GM21723 (cell line): Measurements from ENCODE around the gene ACOX3.

Experiments
- ATAC-seq: cut with Tn5 transposase; IDR thresholded peaks from one replicate; pipeline ENCODE4 v1.9.1; 2021; ENCODE audit warnings: mild to moderate bottlenecking, moderate library complexity; ENCODE audit not compliant: unreplicated experiment

ACOX3 gene

DNA sequence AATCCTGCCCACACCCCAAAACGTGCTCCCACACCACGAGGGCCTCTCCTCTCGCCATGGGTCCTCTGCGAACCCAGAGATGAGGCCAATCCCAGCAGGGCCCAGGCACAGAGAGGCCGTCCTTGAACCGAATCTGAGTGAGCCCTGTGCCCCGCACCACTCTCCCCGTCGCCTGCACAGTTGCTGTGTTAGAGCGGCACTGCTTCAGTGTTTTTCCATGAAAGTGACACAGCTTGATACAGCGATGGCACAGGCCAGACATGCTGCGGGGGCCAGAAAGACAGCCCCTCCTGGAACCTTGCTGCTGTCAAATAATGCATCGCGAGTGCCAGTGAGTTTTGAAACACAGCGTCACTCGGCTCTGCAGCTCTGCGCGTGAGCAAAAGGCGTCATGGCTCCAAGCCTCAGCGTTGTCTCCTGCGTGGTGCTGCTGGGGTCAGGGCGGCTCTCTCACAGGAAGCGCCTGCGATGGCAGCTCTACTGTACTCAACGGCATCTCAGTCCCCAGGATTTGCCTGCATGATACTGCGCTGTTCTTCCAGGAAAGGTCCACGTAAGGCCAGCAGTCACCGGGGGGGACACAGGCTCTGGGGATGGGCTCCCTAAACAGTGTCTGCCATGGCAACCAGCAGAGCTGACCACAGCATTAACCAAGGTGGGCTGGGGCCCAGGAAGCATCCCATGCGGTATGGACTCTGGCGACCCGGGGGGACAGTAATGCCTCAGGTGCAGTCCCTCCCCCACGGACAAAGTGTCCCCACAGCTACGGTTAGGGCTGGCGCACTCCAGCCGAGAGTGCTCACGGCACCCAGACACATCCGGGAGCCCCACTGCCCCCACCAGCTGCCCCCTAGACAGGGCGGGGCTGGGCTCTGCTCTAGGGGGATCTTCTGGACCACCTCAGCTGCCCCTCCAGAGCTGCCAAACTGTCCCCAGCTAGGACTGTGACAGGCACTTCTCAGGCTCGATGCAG is 63.1 kb downstream of the ACOX3 start:
- no peak for ATAC-seq

GRCh38 chr4:8376361-8377102 is 64.0 kb downstream of the ACOX3 start:
- no peak for ATAC-seq

GRCh38 chr4:8374851-8375649 is 65.5 kb downstream of the ACOX3 start:
- no peak for ATAC-seq

GRCh38 chr4:8373973-8374545 is 66.5 kb downstream of the ACOX3 start:
- no peak for ATAC-seq

DNA sequence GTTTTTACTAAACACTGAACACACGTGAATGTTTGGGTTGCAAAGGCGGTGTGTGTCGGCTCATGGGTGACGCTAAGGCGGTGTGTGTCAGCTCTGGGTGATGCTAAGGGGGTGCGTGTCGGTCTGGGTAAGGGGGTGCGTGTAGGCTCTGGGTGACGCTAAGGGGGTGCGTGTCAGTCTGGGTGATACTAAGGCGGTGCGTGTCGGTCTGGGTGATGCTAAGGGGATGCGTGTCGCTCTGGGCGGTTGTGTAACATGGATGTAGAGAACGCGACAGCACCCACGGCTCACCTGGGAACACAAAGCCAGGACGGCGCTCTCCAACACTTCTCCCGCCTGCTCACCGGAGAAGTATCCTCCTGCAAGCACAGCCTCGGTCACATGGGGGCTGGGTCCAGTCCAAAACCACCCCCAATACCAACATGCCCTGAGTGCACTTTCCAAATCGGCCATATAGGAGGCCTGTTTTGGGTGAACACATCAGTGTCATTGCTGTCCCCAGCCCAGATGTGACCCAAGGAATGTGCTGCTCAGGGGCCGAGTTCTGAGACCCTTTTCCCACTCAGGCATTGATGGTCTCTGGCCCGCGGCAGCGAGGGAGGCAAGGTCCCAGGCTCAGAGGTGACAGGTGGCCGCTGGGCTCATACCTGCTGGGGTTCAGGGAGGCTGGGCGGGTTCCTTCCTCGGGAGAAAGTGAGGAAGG is 67.1 kb downstream of the ACOX3 start:
- ATAC-seq, result no peak

- no peak for ATAC-seq
Observed at GRCh38 chr4:8372506-8372905, 68.0 kb downstream of the ACOX3 start.

DNA sequence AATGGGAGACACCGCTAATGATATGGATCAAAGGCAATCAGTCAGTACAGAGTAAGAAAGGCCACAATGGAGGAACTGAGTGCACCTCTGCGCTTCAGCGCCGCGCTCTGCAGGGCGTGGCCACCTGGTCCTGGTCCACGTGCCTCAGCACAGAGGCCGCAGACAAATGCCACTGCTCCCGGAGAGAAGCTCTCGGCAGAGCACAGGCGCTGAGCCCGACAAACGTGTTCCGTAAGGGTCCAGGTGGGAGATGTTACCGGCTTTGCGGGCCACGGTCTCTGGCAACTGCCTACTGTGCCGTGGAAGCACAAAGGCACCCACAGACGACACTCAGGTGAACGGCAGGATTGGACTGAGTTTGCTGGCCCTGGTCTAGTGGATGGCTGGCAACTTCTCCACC is 68.9 kb downstream of the ACOX3 start:
- ATAC-seq, result no peak

DNA sequence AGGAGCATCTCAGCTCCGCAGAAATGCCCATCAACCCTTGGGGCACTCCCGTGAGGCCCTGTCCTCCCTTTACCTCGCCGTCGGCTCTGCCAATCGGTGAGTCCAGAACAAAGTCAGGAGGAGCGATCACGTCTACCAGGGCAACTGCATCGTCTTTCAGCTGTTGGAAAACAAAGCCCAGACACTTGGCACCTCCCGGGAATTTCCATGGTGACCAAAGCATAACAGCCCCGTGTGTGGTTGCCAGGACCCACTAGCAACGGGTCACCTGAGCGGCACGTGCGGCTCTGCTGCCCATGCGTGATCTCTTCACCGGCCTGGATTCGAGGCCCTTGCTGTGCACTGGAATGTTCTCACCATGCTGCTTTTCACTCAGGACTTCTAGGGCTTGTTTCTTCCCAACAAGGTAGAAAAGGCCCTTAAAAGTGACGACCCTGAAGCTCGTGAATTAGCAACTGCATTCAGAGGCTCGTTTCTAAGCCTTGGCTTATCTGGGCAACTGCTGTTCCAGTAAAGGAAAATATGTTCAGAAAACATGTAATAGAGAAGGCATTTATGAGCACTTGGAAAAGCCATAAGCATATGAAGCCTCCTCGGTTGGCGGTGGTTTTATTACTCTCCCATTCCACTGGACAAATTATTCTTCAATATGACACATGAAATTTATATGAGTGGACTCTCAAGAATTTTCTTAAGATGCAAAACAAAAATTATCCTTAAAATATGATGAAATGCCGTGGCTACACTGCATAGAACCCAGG is 69.5 kb downstream of the ACOX3 start:
- ATAC-seq, result no peak

- ATAC-seq, result no peak
Observed at GRCh38 chr4:8370106-8370787, 70.3 kb downstream of the ACOX3 start.

DNA sequence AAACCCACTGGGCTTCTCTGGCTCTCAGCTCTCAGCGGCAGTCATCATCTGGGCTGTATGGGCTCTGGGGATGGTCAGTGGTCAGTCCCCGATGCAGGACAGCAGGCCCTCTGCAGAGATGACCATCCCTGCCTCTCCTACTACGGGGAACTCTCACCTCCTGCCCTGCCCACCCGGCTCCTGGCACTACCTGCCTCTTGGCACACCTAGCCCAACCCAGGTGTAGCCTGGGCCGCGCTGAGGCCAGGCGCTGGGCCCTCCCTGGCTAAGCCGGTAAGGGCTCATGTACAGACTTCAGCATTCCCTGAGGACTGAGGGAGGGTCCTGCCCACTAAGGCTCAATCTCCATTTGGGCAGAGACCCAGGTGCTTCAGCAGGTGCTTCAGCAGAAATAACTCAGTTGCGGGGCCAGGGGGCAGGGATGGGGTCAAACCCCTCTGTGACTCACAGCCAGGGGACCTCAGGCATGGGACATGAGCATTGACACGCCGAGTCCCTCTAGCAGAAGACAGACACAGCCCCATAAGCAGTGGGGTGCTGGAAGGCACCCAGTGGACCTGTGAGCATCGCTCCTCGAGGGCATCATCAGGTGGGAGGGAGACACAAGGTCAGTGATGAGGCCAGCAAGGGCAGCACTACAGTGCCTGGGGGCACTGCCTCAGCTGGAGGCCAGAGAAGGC is 71.0 kb downstream of the ACOX3 start:
- ATAC-seq, result no peak

GRCh38 chr4:8368998-8369397 is 71.5 kb downstream of the ACOX3 start:
- ATAC-seq, result no peak

DNA sequence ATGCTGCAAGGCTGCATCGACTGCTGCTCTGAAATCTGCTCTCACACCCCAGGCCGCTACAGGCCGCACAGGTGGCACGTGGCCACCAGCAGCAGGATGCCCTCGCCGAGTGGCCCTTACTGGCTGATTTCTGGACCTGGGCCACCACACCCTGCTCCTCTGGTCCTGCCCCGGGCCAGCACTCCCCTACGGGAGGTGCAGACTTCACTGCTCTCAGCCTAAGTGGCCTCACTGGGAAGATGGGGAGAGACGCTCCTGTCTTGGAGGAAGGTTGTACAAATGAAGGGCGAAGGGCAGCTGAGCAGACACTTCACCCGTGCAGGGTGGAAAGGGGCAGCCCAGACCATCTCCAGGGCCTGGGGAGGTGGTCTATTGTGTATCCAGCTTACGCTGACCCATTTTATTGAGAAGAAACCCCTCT is 72.5 kb downstream of the ACOX3 start:
- ATAC-seq, result no peak

DNA sequence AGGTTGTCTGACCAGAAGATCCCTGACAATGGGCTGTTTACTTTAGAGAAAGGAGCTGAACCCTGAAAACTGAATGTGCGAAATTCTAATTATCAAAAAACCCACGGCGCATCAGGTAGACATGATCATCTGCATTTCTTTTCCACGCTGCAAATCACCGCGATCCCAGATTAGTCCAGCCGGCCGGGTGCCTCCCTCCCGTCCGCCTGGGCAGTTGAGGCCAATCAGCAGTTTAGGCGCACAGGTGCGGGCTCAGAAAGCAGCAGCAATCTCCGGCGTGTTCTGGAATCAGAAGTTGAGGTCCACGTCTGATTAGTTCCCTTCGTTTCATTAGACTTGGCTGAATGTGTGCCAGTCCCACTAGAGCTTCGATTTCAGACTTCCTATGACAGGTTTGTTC is 73.9 kb downstream of the ACOX3 start:
- no peak for ATAC-seq

- no peak for ATAC-seq
Observed at GRCh38 chr4:8365951-8366350, 74.6 kb downstream of the ACOX3 start.

GRCh38 chr4:8365353-8365752 is 75.2 kb downstream of the ACOX3 start:
- no peak for ATAC-seq

DNA sequence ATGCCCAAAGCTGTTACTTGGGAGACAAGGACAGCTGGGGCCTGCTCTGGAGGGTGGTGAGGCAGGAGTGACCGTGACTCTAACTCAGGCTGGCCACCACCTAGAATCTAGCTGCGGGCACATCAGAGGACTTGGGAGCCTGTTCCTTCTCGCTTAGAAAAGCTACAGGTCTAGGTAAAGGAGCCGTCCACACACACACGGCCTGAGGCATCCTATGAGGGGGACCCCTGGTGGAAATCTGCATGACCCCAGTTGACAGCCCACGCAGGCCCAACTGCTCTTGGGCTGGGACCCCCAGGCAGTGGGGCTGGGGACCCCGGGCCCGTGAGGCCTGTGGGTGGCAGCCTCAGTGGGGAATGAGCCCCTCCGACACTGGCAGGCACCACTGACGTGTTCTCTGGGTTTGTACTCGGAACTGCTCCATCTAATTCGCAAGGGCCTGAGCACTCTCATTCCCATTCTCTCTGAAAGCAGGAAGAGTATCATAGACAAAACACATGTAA is 75.6 kb downstream of the ACOX3 start:
- no peak for ATAC-seq

GRCh38 chr4:8364141-8364540 is 76.4 kb downstream of the ACOX3 start:
- no peak for ATAC-seq

DNA sequence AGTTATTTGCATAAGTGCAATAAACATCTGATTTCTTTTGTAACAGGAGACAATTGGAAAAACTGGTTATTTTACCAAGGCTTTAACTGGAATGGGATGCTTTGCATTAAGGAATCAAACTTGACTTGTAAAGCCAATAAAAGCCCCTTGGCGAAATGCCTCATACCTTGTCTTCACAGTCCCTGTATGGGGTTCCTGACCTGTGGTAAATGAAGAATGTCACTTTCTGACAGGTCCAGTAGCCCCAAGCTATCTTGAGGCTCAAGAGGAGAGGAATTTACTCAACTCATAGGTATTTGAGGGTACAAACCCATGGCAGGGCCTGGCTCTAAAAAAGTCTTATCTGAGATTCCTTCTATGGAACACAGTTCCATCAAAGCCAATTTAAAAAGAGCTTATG is 78.0 kb downstream of the ACOX3 start:
- ATAC-seq, result no peak
